Anterior cingulate cortex (tissue), 58 donors: ENCODE data around the gene DNPH1.
A peak's percentile ranks its signal among the peaks of the same experiment; 100 is the strongest.

ENCODE experiments used
- DNase-seq, 58 donors: peaks; one replicate each; lab custom pipeline; 2025; lab: John Stamatoyannopoulos, UW

The DNPH1 gene

GRCh38 chr6:43247114-43247999, 18.1 kb upstream of the DNPH1 start:
- DNase-seq, result peak; percentile 26 to 92 (median 83)

- peak in 53 of 58 donors; percentile 47 to 92 (median 83) for DNase-seq
Measured at GRCh38 chr6:43246301-43247113, 17.2 kb upstream of the DNPH1 start.

- DNase-seq, result peak in 2 of 58 donors; percentile 44 to 57
Measured at GRCh38 chr6:43243664-43244321, 14.5 kb upstream of the DNPH1 start.

GRCh38 chr6:43242908-43243663, 13.8 kb upstream of the DNPH1 start, which contains the start of gene TTBK1:
Gene TTBK1, plus strand, starts transcription at chr6:43243481. Its CDS starts 3,180 bp downstream, at chr6:43246661.
- DNase-seq, result peak in 42 of 58 donors; percentile 16 to 74 (median 38)

GRCh38 chr6:43241446-43241845, 12.2 kb upstream of the DNPH1 start:
- DNase-seq, result no peak

GRCh38 chr6:43240950-43241349, 11.7 kb upstream of the DNPH1 start:
- no peak for DNase-seq

GRCh38 chr6:43239054-43239453, 9.8 kb upstream of the DNPH1 start:
- DNase-seq, result no peak

- DNase-seq, result no peak
Measured at GRCh38 chr6:43235841-43236240, 6.6 kb upstream of the DNPH1 start.

- DNase-seq, result no peak
Measured at GRCh38 chr6:43231735-43232450, 2.6 kb upstream of the DNPH1 start.

GRCh38 chr6:43231053-43231452, 1.8 kb upstream of the DNPH1 start:
- DNase-seq, result no peak

- no peak for DNase-seq
Measured at GRCh38 chr6:43229803-43230620, 731 bp upstream of the DNPH1 start.

- no peak for DNase-seq
Measured at GRCh38 chr6:43226192-43226851, 3.0 kb downstream of the DNPH1 start.

GRCh38 chr6:43223175-43223574, 6.1 kb downstream of the DNPH1 start:
- DNase-seq, result no peak

- DNase-seq, result no peak
Measured at GRCh38 chr6:43222418-43223059, 6.7 kb downstream of the DNPH1 start.

GRCh38 chr6:43221046-43221972, 8.0 kb downstream of the DNPH1 start:
- peak in 30 of 58 donors; percentile 6 to 67 (median 34) for DNase-seq

- DNase-seq, result no peak
Measured at GRCh38 chr6:43220439-43220951, 8.8 kb downstream of the DNPH1 start.
